K562 (cell line): ENCODE measurements around the gene SRRT. TPM values are rescaled to one million over a fixed set of nuclear protein-coding genes. Genes with fewer than 3 reads are reported as not detected.

Source experiments
- CBX2 ChIP-seq: fragments of 200-600 bp; sonication (generic); IDR thresholded peaks from one replicate; pipeline ENCODE4 v1.6.1; 2012; ENCODE audit warnings: mild to moderate bottlenecking, low read length, inconsistent platforms; ENCODE audit not compliant: insufficient read depth, poor library complexity, severe bottlenecking
- EP400 ChIP-seq: fragments of 450-650 bp; IDR thresholded peaks from 2 replicates; pipeline ENCODE4 v1.6.1; 2017; ENCODE audit warnings: antibody characterized with exemption, mild to moderate bottlenecking, moderate library complexity
- PHB2 ChIP-seq: fragments of 450-650 bp; IDR thresholded peaks from 2 replicates; pipeline ENCODE4 v1.6.1; 2017; ENCODE audit warnings: low read depth
- POLR2AphosphoS5 ChIP-seq: IDR thresholded peaks from 2 replicates; pipeline ENCODE4 v1.6.1; 2011; ENCODE audit warnings: mild to moderate bottlenecking, low read depth, low read length, moderate library complexity; ENCODE audit not compliant: control insufficient read depth, insufficient read depth
- SMC3 ChIP-seq: conservative IDR thresholded peaks from 2 replicates; pipeline ENCODE4 v1.6.1; 2011; ENCODE audit warnings: low read depth, low read length, improper control_type of control experiment; ENCODE audit not compliant: insufficient read depth
- SUPT5H ChIP-seq: fragments of 450-650 bp; IDR thresholded peaks from 2 replicates; pipeline ENCODE4 v1.6.1; 2016
- ZNF41 ChIP-seq: fragments of 250-450 bp; sonication (Bioruptor Pico); conservative IDR thresholded peaks from 2 replicates; pipeline ENCODE4 v1.4.0; 2020; ENCODE audit warnings: mild to moderate bottlenecking
- ZNF507 ChIP-seq: conservative IDR thresholded peaks from 2 replicates; pipeline ENCODE4 v1.6.1; 2017; ENCODE audit warnings: missing genetic modification characterization, missing compliant biosample characterization
- polyA plus RNA-seq, 8 experiments: library from polyadenylated mRNA; depleted of rRNA in 4 of 8; stranded (reverse) in 5 of 8; unstranded in 3 of 8; fragments of >200 nt; fragmentation: Nextera tagmentation in 2 of 8; fragmentation: Illumina TruSeq in 1 of 8; extraction: Ambion mirVana in 2 of 8; extraction: Trizol in 1 of 8; gene quantifications; 2 replicates each; pipeline versions ENCODE4 v1.2.1 to v1.2.3, GENCODE V29; 2011 to 2014; ENCODE audit warnings: inconsistent platforms in 1 of 8, missing spikeins in 1 of 8
- total RNA-seq, 7 experiments: library from RNA; depleted of rRNA in 6 of 7; stranded (reverse); fragments of >200 nt in 6 of 7; fragmentation: Illumina TruSeq in 2 of 7; extraction: Trizol in 2 of 7; gene quantifications; 2 replicates each; pipeline versions ENCODE4 v1.2.1 to v1.2.3, GENCODE V29; 2011 to 2021; ENCODE audit warnings: low replicate concordance in 1 of 7
- TF ChIP-seq, protein P1 (sequence below): fragments of 250-450 bp; sonication (Bioruptor Pico); IDR thresholded peaks from 2 replicates; pipeline ENCODE4 v1.5.1; 2021; ENCODE audit warnings: mild to moderate bottlenecking
- TF ChIP-seq, protein P2 (sequence below): IDR thresholded peaks from 2 replicates; pipeline ENCODE4 v1.6.1; 2016; ENCODE audit warnings: missing genetic modification characterization, missing compliant biosample characterization
- TF ChIP-seq, protein P3 (sequence below): sonication (generic); formaldehyde crosslinking; IDR thresholded peaks from 2 replicates; pipeline ENCODE4 v1.8.0; 2022; ENCODE audit warnings: mild to moderate bottlenecking, missing genetic modification reagents

Gene SRRT
- total and polyA plus RNA-seq, 9 of the 15 experiments (the other 6 are each of a cell fraction or from before 2014, with no cell fraction given), result 10.3 to 263 (median 84.4) TPM

DNA sequence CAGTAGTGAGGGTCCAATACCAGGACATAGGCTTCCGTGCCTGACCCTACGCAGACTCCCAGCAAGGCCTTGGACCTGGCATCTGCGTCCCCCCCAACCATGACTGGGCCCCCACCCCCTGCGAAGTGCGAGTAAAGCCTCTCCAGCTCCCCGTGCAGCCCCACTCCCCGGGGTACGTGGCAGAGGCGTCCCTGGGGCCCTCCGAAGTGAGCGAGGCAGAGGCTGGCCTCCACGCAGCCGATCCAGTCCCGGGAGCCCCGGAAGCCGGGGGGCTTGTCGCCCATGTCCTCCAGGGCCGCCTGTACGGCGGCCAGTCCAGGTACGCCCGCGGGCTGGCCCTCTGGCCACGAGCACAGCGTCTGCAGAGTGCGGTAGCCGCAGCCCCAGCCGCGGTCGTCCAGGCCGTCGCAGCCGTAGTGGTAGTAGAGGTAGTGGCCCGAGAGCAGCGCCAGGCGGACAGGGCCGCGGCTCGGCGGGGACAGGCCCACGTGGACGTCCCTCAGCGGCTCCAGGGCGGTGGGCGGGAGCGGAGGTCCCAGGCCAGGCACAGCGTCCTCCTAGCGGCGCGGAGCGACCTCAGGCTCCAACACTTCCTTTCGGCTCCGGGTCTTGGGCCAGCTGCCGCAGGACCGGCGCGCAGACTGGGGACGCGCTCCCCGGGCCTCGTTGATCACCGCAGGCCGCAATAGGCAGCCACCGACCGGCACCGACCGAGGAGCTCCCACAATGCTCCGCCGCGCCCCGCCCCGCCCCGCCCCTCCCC, 14.3 kb downstream of the SRRT start, which contains the start of gene UFSP1 (continued):
- TF ChIP-seq, protein P1, sequence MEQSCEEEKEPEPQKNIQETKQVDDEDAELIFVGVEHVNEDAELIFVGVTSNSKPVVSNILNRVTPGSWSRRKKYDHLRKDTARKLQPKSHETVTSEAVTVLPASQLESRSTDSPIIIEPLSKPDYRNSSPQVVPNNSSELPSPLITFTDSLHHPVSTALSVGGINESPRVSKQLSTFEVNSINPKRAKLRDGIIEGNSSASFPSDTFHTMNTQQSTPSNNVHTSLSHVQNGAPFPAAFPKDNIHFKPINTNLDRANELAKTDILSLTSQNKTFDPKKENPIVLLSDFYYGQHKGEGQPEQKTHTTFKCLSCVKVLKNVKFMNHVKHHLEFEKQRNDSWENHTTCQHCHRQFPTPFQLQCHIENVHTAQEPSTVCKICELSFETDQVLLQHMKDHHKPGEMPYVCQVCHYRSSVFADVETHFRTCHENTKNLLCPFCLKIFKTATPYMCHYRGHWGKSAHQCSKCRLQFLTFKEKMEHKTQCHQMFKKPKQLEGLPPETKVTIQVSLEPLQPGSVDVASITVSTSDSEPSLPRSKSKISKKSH (CRISPR knock-in tag), result no peak
- TF ChIP-seq, protein P2, sequence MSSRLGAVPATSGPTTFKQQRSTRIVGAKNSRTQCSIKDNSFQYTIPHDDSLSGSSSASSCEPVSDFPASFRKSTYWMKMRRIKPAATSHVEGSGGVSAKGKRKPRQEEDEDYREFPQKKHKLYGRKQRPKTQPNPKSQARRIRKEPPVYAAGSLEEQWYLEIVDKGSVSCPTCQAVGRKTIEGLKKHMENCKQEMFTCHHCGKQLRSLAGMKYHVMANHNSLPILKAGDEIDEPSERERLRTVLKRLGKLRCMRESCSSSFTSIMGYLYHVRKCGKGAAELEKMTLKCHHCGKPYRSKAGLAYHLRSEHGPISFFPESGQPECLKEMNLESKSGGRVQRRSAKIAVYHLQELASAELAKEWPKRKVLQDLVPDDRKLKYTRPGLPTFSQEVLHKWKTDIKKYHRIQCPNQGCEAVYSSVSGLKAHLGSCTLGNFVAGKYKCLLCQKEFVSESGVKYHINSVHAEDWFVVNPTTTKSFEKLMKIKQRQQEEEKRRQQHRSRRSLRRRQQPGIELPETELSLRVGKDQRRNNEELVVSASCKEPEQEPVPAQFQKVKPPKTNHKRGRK, result no peak
- TF ChIP-seq SUPT5H (peak; percentile 79), CBX2 (no peak), ZNF507 (tag) (no peak), POLR2AphosphoS5 (no peak), EP400 (peak; percentile 97), PHB2 (no peak), ZNF41 (CRISPR knock-in tag) (0 out of 2 replicates have a peak, but pooled peaks have one; percentile 15), SMC3 (0 out of 2 replicates have a peak, but pooled peaks have one; percentile 21)
- TF ChIP-seq, protein P3, sequence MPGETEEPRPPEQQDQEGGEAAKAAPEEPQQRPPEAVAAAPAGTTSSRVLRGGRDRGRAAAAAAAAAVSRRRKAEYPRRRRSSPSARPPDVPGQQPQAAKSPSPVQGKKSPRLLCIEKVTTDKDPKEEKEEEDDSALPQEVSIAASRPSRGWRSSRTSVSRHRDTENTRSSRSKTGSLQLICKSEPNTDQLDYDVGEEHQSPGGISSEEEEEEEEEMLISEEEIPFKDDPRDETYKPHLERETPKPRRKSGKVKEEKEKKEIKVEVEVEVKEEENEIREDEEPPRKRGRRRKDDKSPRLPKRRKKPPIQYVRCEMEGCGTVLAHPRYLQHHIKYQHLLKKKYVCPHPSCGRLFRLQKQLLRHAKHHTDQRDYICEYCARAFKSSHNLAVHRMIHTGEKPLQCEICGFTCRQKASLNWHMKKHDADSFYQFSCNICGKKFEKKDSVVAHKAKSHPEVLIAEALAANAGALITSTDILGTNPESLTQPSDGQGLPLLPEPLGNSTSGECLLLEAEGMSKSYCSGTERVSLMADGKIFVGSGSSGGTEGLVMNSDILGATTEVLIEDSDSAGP, result 0 out of 2 replicates have a peak, but pooled peaks have one; percentile 32
